NCI-H1436 treated with DMSO at 0.1 percent for 48 hours (cell line): Measurements from ENCODE around the gene BRAF.
A peak's percentile ranks its signal among the peaks of the same experiment; 100 is the strongest.
"Not testable (repeated sequence)": the region's sequence is repeated elsewhere in the genome, so short reads cannot be mapped to it uniquely, and the experiment has no call there.

Source experiments
- DNase-seq: peaks from one replicate; lab custom pipeline; 2025; lab: John Stamatoyannopoulos, UW

BRAF gene

DNA sequence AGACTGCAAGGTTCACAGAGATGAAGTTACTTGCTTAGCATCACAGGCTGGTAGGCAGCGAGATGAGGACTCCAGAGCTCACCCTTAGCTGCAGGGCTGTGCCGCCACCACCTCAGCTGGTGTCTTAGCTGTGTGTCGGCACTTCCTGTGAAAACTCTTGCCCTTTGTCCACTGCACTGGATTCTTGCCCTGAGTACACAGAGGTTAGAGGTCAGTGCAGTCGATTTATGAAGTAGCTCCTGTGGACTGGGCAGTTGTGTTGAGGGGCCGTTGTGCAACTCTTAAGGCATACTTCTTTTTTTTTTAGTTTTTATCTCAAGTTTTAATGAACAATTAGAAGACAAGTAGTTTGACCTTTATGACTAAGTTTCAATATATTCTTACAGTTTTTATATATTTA is 217.6 kb downstream of the BRAF start:
- no peak for DNase-seq

DNA sequence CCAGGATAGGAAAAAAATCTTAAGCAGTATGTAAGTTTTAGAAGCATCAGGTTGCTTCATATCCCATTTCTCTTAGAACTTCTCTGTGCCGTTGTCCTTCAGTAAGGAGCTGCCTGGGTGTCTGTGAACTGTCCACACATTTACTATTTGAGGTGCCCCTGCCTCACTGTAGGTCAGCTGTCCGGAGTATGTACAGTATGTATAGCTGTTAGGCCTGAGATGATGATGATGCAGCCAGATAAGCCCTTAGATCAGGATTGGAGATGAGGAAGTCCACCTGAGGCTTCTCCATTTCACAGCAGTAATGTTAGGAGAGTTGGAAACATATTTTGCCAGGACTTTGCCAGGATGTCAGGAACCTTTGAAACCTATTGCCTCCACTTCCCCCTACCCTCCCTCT is 220.5 kb downstream of the BRAF start:
- no peak for DNase-seq

DNA sequence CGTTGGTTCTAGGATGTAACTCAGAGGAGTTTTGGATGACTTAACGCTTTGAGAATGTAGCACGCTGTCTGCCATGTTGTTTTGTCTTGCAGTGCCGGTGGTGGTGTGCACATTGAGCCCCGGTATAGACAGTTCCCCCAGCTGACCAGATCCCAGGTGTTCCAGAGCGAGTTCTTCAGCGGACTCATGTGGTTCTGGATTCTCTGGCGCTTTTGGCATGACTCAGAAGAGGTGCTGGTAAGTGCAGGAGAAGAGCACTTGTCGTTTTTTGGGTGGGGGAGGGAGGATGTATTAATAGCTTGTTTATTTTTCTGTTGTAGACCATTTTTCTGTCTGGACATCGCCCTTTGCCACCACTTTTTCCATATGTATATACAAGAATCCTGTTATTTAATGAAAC is 222.0 kb downstream of the BRAF start:
- no peak for DNase-seq

DNA sequence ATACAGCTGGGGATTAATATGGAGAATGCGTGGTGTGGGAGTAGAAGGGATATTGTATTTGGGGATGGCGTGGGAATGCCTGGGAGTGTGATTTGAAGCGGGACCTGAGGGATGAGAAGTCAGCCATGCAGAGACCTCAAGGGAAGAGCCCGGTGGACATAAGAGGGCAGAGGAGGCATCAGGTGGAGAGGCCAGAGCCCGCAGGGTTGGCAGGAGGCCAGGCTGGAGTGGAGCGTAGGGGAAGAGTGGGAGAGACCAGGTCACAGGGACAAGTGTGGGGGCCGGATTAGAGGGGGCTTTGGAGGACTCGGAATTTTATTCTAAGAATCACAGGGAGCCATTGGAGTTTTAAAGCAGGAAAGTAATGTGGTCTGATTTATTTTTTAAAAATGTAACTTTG is 226.3 kb downstream of the BRAF start:
- no peak for DNase-seq

DNA sequence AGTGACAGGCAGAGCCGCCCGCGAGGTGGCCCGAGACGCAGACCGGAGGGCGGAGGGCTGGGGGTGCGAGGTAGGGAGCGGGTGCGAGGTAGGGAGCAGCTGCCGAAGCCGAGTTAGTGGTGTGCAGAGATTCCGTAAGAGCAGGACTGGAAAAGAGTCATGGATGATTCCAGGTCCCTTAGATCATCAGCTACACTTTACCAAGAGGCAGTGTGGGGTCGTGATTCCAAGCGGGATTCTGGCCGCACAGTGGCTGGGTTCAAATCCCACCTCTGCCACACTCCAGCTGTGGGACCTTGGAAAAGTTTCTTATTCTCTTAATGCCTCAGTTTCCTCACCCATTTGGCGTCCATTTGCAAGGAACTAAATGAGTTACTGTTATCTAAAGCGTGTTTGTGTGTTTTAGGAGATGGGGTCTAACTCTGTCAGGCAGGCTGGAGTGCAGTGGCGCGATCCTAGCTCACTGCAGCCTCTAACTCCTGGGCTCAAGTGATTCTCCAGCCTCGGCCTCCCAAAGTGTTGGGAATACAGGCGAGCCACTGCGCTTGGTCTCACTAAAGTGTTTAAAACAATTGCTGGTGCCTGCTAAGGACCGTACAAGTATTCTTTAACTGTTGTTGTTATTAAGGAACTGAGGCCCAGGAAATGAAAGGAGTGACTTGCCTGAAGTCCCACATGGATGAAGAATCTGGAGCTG is 227.1 kb downstream of the BRAF start:
- DNase-seq: no peak

DNA sequence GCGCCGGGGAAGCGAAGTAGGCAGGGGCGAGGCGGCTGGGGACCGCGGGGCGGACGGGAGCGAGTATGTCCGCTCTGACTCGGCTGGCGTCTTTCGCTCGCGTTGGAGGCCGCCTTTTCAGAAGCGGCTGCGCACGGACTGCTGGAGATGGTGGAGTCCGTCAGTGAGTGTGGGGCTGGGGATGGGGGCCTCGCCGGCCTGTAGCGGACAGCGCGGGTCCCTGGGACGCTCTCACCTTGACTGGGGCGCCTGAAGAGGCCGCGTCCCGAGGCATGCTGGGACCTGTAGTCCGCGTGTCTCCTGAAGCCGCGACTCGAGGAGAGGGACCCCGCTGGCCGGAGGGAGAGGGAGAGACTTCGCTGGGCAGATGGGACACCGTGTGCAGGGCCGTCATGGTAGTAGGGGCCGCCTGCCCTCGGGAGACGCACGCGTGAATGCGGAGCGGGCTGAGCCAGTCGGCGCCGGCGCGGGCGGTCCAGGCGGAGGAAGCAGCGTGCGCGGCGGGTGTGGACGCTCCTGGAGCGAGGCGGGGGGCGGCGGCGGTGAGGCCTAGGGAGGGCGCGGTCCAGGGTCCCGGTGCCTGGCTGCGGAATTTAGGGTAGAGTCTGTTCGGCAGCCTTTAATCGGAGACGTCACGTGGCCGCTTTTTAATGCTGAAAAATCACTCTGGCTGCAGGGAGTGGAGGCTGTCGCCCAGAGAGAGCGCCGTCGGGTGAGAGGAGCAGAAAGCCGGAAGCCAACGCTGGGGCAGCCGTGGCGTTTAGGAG is 227.9 kb downstream of the BRAF start, which contains the start of gene NDUFB2:
TSS of gene NDUFB2 (plus strand) at position 29 of the 767 bp plus-strand sequence. CDS start at position 66, 37 bp downstream.
- DNase-seq: no peak

DNA sequence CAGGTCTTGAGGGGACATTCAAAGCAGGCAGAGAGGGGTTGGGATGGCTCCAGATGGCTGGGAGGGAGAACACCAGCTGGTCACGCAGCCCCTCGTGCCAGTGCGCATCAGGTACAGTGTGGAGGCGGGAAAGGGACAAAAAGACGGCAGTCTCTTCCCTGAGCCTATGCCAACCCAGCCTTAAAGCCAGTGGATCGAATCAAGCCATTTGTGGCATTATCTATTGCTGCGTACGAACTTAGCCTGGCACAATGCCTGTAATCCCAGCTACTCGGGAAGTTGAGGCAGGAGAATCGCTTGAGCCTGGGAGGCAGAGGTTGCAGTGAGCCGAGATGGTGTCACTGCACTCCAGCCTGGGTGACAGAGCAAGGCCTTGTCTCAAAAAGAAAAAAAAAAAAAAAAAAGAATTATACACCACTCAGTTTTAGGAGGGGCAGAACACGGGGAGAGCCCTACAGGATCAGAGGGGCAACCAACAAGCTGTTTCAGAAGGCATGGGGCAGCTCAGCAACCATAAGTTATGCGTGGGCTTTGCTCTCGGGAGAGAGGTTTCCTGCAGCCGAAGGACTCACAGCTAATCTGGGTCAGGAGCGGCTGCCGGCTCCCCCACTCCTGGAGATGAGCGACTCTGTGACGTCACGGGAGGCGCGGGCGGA is 228.6 kb downstream of the BRAF start:
- peak; percentile 65 for DNase-seq

DNA sequence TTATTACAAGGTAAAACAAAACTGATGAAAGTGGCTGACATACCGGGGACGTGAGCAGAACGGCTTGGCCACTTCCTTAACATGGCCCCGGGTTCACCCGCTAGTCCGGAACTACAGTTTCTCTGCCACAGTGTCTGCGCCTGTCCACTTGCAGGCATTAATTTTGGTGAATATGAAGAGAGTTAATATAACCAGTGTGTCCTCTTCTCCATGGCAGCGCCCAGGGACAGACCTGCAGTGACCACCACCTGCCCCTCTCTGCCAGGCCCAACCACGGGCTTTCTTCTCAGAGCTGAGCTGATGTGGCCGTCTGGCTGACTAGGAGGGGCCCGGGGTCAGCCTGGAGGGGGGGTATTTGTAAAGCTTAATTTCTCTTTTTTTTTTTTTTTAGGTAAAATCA is 229.3 kb downstream of the BRAF start:
- DNase-seq: no peak

DNA sequence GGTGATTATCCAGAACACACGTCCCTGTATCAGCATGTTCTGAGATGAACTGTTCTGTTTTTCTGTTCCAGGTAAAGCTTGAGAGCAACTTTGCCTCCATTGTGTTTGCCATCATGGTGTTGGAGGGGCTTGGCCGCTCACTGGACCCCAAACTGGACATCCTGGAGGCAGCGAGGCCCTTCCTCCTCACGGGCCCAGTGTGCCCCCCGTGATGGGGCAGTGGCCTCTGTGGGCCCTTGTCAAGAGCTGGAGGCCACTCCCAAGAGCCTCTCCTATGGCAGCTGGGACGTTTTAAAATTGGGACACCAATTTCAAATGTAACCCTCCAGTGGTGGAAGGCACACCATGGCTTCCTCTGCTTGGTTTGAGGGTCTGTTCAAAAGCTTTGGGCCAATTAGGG is 230.1 kb downstream of the BRAF start:
- DNase-seq: no peak

DNA sequence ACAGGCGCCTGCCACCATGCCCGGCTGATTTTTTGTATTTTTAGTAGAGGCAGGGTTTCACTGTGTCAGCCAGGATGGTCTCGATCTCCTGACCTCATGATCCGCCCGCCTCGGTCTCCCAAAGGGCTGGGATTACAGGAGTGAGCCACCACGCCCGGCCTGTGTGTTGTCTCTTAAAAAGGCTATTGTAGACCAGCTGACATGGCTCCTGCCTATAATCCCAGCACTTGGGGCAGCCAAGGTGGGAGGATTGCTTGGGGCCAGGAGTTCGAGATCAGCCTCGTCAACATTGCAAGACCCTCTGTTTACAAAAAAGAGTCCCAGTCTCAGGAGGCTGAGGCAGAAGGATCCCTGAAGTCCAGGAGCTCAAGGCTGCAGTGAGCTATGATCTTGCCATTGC is 230.9 kb downstream of the BRAF start:
- DNase-seq: not testable (repeated sequence)

DNA sequence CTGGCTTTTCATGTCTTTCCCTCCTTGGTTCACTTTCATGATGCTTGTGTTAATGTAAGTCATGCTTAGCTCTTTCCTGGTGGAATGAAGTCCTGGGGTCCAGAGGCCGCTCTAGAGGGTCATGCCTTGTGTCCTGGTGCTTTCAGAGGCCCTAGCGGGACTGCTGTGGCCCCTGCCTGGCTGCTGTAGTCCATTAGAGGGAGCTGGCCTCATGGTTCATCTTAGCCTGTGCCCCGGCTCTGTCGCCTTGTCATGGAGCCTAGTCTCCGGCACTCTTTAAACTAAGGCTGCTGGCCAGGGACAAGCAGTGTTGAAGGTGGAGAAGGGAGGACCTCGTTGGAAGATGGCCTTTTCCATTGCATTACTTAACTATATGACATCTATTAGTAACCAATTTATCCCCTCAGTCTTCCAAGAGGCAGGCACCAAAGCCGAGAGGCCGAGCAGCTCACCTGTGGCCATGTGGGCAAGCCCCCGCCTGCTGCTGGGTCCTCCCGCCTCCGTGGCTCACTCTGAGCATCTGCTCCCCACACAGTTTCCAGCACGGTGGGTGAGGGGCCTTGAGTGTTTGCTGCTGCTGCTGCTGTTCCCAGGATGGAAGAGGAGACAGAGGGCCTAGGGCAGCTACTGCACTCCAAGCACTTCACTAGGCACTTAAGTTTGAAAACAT is 233.2 kb downstream of the BRAF start:
- DNase-seq: no peak

DNA sequence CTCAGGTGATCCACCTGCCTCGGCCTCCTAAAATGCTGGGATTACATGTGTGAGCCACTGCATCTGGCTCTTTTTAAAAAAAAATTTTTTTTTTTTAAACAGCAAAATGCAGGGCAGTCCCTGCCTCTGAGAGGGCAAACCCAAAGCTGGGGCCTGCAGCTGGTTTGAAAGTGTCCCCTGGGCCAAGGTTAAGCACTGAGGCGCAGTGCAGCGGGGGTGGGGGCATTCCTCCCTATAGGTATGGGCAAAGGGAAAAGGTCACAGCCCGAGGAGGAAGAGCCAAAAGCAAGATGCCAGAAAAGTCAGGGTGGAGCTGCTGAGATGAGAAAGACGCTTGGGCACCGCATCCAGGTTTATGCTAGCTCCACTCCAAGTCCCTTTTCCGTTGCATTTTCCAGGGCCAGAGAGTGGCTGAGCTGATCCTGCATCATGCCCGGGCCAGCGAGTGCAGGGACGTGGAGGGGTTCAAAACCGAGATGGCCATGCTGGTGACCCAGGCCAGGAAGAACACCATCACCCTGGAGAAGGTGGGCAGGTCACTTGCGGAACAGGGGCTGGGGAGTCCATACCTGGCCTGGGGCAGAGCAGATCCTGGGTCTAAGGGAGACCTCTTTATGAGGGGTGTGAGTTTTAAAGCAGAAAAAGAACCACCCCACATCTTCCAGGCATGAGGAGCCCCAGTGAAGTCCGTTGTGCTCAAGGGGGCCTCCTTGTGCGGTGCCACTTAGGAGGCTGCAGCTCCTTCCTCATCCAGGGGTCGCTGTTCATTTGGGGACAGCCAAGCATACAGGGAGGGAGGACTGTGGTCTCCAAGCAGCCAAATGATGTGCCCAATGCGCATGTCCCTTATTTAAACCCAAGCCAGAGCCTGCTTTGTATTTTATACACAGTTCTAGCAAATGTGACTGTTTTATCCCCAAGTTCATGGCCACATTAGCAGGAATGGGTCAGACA is 235.3 kb downstream of the BRAF start:
- DNase-seq: no peak

DNA sequence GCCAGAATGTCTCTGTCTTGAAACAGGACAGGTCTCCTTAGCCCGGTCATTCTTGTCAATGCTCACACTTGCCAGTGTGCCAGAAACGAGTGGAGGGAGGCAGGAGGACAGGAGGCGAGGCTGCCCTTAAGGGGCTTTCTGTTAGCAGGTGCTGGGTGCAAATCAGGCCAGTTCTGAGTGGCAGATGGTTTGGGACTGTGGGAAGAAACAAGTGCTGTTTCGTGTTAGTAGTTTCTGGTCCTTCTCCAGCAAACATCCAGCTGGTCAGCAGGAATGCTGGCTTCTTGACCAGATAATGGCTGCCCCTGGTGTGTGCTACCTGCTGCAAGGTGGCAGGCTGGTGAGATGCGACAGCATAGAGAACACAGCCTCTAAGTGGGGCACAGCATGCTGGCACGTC is 236.4 kb downstream of the BRAF start:
- no peak for DNase-seq

DNA sequence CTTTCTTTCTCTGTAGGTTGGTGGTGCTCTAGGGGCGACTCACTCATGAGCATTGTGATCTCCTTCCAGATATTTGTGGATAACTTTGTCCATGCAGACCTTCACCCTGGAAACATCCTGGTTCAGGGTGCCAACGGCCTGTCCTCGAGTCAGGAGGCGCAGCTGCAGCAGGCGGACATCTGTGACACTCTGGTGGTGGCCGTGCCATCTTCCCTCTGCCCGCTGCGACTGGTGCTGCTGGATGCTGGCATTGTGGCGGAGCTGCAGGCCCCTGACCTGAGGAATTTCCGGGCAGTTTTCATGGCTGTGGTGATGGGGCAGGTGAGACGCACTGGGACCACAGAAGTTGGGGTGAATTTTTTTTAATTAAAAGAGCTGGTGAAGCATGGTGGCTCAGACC is 237.8 kb downstream of the BRAF start:
- no peak for DNase-seq

DNA sequence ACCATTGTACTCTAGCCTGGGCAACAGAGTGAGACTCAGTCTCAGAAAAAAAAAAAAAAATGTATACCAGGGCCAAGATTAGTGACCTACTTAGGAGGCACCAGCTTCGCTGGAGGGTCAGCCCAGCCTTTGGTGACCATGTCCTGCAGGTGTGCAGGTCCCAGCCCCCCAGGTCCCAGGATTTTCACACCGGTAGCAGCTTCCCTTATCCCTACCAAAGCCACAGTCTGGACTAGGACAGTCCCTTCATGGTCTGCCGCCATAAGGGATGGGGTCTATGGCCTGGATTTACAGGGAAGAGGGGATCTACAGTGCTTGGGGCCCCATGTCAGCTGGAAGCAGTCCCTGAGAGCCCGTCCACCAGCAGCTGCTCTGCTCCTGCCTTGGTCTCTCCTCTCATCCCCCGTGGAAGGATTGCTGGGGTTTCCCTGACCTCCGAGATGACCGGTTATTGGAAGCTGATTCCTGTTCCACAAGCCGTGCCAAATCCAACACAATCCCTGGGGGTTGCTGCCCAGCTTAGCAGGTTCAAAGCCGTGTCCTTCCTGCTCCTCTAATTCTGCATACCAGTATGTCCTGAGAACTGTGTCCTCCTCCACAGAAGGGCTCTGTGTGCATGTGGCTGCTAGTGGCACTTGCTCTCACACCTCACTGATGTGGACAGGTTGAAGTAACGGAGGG is 239.2 kb downstream of the BRAF start:
- no peak for DNase-seq

DNA sequence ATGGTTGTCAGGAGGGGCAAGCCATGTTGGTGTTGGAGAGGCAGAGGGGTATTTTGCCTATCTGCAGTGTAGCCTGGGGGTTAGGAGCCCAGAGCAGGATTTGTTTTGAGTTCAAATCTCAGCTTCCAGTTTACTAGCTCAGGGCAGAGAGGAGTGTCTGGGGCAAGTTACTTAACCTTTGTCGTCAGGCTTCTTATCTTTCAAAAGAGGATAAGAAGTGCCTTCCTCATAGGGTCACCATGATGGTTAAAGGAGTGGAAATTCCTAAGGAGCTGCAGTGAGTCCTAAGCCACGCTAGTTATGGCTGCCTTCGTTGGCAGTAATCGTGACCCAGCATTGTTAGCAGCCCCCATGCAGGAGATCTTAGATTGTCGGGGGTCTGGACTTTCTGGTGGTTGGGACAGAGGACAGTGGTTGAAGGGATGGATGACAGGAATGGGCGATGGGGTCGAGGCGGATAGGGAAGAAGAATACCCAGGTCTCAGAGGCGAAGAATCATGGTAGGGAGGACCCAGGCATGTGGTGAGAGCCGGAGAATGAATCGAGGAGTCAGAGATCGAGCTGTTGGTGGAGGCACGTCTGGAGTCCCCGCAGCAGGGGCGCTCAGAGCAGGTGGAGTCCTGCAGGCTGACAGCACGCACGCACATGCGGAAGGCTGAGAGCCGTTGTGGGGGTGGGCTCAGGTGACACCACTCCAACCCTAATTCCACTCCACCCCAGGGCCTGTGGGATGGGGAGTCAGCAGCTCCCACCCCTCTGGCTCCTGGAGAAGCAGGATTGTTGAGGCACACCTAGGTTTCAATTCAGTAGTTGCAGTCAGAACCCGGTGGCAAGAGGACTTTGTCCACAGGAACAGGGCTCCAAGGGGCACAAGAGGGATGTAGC is 240.4 kb downstream of the BRAF start:
- DNase-seq: no peak

DNA sequence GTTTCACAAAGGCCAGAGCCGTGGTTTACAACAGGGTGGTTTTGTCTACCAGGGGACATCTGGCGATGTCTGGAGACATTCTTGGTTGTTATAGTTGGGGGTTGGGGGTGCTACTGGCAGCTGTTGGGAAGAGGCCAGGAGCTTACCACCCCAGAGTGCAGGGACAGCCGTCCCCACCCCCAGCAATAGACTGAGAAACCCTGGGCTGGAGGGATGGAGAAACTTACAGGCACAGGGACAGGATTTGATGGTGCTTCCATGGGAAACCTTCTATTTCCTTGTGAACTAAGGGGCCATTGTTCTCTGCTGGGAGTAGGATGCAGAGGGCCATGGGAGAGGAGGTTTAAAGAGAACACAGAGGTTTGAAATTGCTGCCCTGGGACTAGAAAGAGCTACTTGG is 241.1 kb downstream of the BRAF start:
- DNase-seq: no peak

DNA sequence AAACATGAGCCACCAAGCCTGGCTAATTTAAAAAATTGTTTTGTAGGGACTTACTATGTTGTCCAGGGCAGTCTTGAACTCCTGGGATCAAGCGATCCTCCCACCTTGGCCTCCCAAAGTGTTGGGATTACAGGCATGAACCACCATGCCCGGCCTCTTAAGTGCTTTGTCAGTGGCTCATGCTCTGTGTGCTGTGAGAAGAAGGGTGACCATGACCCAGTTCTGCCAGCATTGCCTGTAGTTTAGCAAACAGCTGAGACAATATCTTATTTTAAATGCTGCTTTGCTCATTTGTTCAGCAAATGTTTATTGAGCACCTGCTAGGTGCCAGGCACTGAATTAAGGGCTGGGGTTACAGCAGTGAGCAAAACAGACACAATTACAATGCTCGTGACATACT is 243.0 kb downstream of the BRAF start:
- no peak for DNase-seq

DNA sequence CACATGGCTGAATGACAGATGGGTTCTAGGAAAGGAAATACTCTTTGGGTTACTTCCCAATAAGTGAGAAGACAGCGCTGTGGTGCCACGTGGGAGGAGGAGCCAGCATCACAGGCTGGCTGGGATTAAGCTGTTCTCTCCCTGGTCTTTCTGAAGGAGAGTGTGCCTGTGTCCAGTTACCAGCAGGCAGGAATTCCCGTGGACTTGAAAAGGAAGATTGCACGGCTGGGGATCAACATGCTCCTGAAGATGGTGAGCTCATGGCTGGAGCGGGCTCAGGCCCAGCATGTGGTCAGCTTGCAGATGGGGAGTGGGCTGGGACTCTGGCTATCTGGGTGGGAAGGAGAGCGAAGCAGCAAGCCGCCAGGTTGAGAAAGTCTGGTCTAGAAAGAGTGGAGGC is 243.8 kb downstream of the BRAF start:
- no peak for DNase-seq

DNA sequence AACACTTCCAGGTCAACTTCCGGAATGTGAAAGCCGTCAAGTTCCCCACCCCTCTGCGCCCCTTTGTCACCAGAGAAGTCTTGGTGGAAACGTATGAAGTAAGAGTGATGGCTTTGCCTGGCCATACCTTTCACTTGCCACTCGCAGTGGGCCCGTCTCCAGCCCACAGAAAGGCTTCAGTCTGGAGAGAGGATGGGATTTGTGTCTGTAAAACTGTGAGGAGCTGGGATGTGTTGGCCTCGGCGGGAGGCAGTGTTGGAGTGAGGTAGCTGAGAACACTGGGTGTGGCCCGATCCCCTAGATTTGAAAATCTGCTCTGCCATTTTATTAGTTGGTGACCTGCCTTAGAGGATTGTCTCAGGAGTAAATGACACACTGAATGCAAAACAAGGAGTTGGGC is 245.5 kb downstream of the BRAF start:
- DNase-seq: no peak
